Measurements from ENCODE around the gene LMBR1L.

LMBR1L gene

DNA sequence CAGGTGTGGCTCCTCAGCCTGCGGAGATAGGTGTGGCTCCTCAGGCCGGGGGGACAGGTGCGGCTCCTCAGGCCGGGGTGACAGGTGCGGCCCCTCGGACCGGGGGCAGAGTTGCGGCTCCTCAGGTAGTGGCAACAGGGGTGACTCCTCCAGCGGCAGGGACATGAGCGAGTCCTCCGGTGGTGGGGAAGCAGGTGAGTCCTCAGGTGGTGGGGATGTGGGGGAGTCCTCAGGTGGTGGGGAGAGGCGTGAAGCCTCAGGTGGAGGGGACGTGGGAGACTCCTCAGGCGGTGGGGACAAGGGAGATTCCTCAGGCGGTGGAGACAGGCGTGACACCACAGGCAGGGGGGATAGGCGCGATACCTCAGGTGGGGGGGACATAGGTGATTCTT lies 59.3 kb downstream of the LMBR1L start:
- Mint-ChIP-seq H3K4me3 (no peak overlapping the region), H3K4me1 (ENCODE audit: low read depth in 2 of 2) (peaks cover 20 to 41% of the 10 kb centered on the region in 2 donors), H3K27me3 (no peaks in the 10 kb centered on the region), H3K36me3 (ENCODE audit: insufficient read depth) (peaks cover 76% of the 10 kb centered on the region), H3K27ac (peak overlapping the region in 1 of 2 donors; percentile 18), H3K9me3 (no peaks in the 10 kb centered on the region)
- ATAC-seq (replicated peaks) = no peak
- DNase-seq = no peak

GRCh38 chr12:49050507-49051372 lies 59.9 kb downstream of the LMBR1L start:
- Mint-ChIP-seq H3K4me3 (no peak overlapping the region), H3K27ac (peak overlapping the region; percentile 51 to 55), H3K27me3 (no peaks in the 10 kb centered on the region), H3K36me3 (ENCODE audit: insufficient read depth) (peaks cover 83% of the 10 kb centered on the region), H3K4me1 (ENCODE audit: low read depth in 2 of 2) (peaks cover 14 to 35% of the 10 kb centered on the region in 2 donors), H3K9me3 (no peaks in the 10 kb centered on the region)
- no peak for DNase-seq
- no peak for ATAC-seq (replicated peaks)

- Mint-ChIP-seq H3K27me3 (no peaks in the 10 kb centered on the region), H3K4me1 (ENCODE audit: low read depth in 2 of 2) (peaks cover 4 to 25% of the 10 kb centered on the region in 2 donors), H3K36me3 (ENCODE audit: insufficient read depth) (peaks cover 85% of the 10 kb centered on the region), H3K9me3 (no peaks in the 10 kb centered on the region), H3K27ac (peak overlapping the region; percentile 51 to 55), H3K4me3 (no peak overlapping the region)
- ATAC-seq (replicated peaks) (no peak), DNase-seq (no peak)
Measured at GRCh38 chr12:49049566-49050224, 61.0 kb downstream of the LMBR1L start.

GRCh38 chr12:49048953-49049352 lies 61.7 kb downstream of the LMBR1L start:
- Mint-ChIP-seq H3K36me3 (ENCODE audit: insufficient read depth) (peaks cover 90% of the 10 kb centered on the region), H3K4me3 (no peak overlapping the region), H3K27ac (peak overlapping the region in 1 of 2 donors; percentile 35), H3K9me3 (no peaks in the 10 kb centered on the region), H3K4me1 (ENCODE audit: low read depth in 2 of 2) (peaks cover 8 to 27% of the 10 kb centered on the region in 2 donors), H3K27me3 (no peaks in the 10 kb centered on the region)
- DNase-seq (no peak), ATAC-seq (replicated peaks) (no peak)
